GM10266 (cell line): ENCODE measurements around the gene KCNK1.
A peak's percentile ranks its signal among the peaks of the same experiment; 100 is the strongest.

Experiments
- DNase-seq: peaks from one replicate; pipeline ENCODE4 v3.0.0; 2012; ENCODE audit errors: extremely low spot score
- CTCF ChIP-seq: IDR thresholded peaks from 2 replicates; pipeline ENCODE4 v1.5.1; 2012; ENCODE audit warnings: mild to moderate bottlenecking, low read depth; ENCODE audit not compliant: control insufficient read depth, insufficient read depth; ENCODE audit errors: missing control alignments

The KCNK1 gene

GRCh38 chr1:233597489-233597901, 16.4 kb upstream of the KCNK1 start:
- no peak for DNase-seq
- TF ChIP-seq CTCF, result no peak

DNA sequence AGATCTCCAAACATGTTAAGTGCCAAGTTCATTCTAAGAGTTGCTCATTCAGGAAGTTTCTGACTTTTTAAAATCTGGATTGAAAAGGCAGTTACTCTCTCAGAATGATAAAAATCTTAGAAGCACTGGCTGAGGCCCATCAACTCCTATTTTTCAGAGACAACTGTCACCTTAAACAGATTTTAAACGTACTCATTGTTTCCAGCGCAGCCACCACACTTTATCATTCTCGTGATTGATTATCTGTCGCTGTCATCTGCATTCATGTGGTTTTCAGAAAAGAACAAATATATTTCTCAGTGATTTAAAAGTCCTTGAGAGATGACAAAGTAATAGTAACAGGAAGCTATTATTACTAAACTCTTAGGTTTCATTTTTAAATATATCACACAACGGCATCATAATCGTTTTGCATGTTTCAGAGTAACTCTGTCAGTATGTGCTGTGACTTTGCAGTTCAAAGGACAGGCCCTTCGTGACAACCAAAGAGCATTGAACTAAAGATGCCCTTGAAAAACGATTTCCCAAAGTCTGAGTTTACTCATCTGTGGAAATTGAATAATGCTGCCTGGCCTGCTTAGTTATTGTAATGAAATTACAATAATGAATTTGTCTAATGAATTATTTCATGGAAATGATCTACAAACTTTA, 14.9 kb upstream of the KCNK1 start:
- DNase-seq, result peak; percentile 40
- TF ChIP-seq CTCF, result no peak

DNA sequence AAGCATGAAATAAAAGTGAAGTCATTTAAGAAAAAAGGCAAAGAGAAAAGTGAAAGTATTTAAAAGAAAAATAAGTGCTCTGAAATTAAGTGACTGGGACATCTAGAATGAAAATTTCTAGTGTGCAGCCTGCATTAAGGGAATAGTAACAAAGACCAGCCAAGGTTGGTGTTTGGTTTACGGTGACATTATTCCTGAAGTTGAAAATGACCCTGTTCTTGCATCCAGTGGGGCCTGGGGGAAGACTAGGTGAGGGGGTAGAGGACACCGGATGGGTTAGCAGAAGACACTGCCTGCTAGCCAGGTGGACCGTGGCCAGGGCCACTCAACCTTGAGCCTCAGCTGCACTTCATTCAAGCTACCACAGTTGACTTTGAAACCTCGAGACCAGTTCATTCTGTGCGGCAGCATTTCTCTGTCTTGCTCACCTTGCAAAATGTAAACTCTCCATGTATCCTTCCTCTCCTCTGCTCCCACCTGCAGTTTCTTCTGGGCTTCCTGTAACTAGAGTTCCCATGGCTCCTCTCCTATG, 14.3 kb upstream of the KCNK1 start:
- no peak for DNase-seq
- TF ChIP-seq CTCF, result no peak

GRCh38 chr1:233600488-233600887, 13.4 kb upstream of the KCNK1 start:
- DNase-seq, result no peak
- TF ChIP-seq CTCF, result no peak

GRCh38 chr1:233603478-233603877, 10.4 kb upstream of the KCNK1 start:
- TF ChIP-seq CTCF, result no peak

GRCh38 chr1:233605205-233605604, 8.7 kb upstream of the KCNK1 start:
- no peak for DNase-seq
- TF ChIP-seq CTCF, result no peak

More at GRCh38 chr1:233603478-233603877, 10.4 kb upstream of the KCNK1 start:
- DNase-seq, result no peak

- DNase-seq, result no peak
- TF ChIP-seq CTCF, result no peak
Observed at GRCh38 chr1:233606813-233607212, 7.1 kb upstream of the KCNK1 start.
